Tibial artery (tissue), 4 donors: ENCODE data around the gene SYK.

ENCODE experiments used
- DNase-seq, 2 donors: peaks; one replicate each; pipeline ENCODE4 v3.0.0-alpha.2; 2019
- H3K27ac ChIP-seq, 2 donors: fragments of 200-600 bp; sonication (generic) in 1 of 2; 1 replicate in 1 of 2; 2 replicates in 1 of 2; pipeline ENCODE4 v1.5.1; 2018 to 2019; ENCODE audit warnings: mild to moderate bottlenecking in 1 of 2
- H3K27me3 ChIP-seq, 2 donors: fragments of 200-600 bp; sonication (generic) in 1 of 2; one replicate each; pipeline versions ENCODE4 v1.5.1 to v1.6.0; 2016 to 2019
- H3K36me3 ChIP-seq, 3 donors: fragments of 200-600 bp; sonication (generic) in 2 of 3; one replicate each; pipeline ENCODE4 v1.5.1; 2016 to 2019; ENCODE audit warnings: mild to moderate bottlenecking in 2 of 3
- H3K4me1 ChIP-seq, 4 donors: fragments of 200-600 bp; sonication (generic) in 2 of 4; 1 replicate in 3 of 4; 2 replicates in 1 of 4; pipeline ENCODE4 v1.5.1; 2016 to 2019
- H3K4me3 ChIP-seq, 2 donors: fragments of 200-600 bp; sonication (generic) in 1 of 2; 1 replicate in 1 of 2; 2 replicates in 1 of 2; pipeline ENCODE4 v1.5.1; 2018 to 2019; ENCODE audit warnings: mild to moderate bottlenecking in 2 of 2
- H3K9me3 ChIP-seq, 3 donors: fragments of 200-600 bp; sonication (generic) in 1 of 3; one replicate each; pipeline ENCODE4 v1.5.1; 2016 to 2019
- intact Hi-C: fragments of 100-400 bp; cut with DNase I; formaldehyde crosslinking; loops from one replicate; pipeline ENCODE4 v1.15.0; 2023; ENCODE audit warnings: low total_unique reads
- TF ChIP-seq, protein P1 (sequence below), 2 experiments: fragments of 200-600 bp in 1 of 2; fragments of 450-650 bp in 1 of 2; IDR thresholded peaks; one replicate each; pipeline ENCODE4 v1.5.1; 2017 to 2019; ENCODE audit warnings: antibody characterized with exemption in 2 of 2, mild to moderate bottlenecking in 1 of 2, moderate library complexity in 1 of 2

SYK gene

DNA sequence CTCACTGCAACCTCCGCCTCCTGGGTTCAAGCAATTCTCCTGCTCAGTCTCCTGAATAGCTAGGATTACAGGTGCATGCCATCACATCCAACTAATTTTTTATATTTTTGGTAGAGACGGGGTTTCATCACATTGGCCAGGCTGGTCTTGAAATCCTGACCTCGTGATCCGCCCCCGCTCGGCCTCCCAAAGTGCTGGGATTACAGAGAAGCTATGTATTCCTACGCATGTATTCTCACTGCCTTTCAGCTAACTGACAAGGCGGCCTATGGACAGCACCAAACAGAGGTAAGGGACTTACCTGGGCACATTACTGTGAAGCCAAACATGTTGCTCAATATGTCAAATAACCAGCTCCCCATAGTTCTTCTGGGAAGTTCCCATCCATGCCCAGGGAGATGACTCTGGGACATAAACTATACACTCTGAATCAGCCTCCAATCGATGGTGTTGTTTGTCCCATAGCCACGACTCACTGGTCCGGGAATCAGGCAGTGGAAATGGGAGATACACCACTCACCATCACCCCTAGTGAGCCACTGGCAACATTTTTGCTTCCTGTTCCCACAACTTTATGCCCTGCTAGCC lies 114.6 kb downstream of the SYK start:
- no peaks in the 10 kb centered on the region for H3K9me3 ChIP-seq
- H3K4me1 ChIP-seq = peaks cover 0 to 25% (median 23%) of the 10 kb centered on the region in 4 donors
- no peaks in the 10 kb centered on the region for H3K36me3 ChIP-seq
- H3K27ac ChIP-seq = no peak overlapping the region
- TF ChIP-seq, protein P1, sequence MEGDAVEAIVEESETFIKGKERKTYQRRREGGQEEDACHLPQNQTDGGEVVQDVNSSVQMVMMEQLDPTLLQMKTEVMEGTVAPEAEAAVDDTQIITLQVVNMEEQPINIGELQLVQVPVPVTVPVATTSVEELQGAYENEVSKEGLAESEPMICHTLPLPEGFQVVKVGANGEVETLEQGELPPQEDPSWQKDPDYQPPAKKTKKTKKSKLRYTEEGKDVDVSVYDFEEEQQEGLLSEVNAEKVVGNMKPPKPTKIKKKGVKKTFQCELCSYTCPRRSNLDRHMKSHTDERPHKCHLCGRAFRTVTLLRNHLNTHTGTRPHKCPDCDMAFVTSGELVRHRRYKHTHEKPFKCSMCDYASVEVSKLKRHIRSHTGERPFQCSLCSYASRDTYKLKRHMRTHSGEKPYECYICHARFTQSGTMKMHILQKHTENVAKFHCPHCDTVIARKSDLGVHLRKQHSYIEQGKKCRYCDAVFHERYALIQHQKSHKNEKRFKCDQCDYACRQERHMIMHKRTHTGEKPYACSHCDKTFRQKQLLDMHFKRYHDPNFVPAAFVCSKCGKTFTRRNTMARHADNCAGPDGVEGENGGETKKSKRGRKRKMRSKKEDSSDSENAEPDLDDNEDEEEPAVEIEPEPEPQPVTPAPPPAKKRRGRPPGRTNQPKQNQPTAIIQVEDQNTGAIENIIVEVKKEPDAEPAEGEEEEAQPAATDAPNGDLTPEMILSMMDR (IDR thresholded peaks at IDR 0.05) = no peak
- intact Hi-C loops = loop anchor here (5.0 to 10.0 kb wide), 2 partner anchors 769 to 816 kb away; no protein-coding TSS in a partner anchor
- no peak for DNase-seq
- H3K4me3 ChIP-seq = no peak overlapping the region
- peaks cover 0 to 14% of the 10 kb centered on the region in 2 donors for H3K27me3 ChIP-seq

DNA sequence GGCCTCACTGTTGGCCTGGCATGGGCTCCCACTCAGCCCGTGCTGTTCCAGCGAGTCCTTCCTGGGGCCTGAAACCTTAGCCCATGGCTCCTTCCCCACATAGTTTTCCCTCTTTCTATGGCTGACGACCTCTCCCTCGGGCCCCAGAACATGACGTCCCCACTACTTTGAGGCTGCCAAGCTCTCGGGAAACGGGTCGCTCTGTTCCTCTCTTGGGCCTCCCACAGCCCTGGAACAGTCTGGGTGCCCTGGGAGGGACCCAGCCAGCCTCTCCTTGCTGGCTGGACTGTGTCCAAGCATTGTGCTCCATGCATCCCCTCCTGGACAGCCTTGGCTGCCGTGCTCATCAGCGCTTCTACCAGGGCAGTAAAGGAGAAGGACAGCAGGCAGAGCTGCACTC lies 118.3 kb downstream of the SYK start:
- H3K27me3 ChIP-seq = no peaks in the 10 kb centered on the region
- intact Hi-C loops = loop anchor here (5.0 to 10.0 kb wide), 3 partner anchors 272 to 812 kb away; no protein-coding TSS in a partner anchor
- DNase-seq = peak; percentile 55 to 93
- TF ChIP-seq, protein P1 (IDR thresholded peaks at IDR 0.05) = no peak
- H3K4me3 ChIP-seq = no peak overlapping the region
- H3K27ac ChIP-seq = peak overlapping the region; percentile 69 to 83
- no peaks in the 10 kb centered on the region for H3K36me3 ChIP-seq
- H3K4me1 ChIP-seq = peaks cover 0 to 31% (median 27%) of the 10 kb centered on the region in 4 donors
- no peaks in the 10 kb centered on the region for H3K9me3 ChIP-seq

DNA sequence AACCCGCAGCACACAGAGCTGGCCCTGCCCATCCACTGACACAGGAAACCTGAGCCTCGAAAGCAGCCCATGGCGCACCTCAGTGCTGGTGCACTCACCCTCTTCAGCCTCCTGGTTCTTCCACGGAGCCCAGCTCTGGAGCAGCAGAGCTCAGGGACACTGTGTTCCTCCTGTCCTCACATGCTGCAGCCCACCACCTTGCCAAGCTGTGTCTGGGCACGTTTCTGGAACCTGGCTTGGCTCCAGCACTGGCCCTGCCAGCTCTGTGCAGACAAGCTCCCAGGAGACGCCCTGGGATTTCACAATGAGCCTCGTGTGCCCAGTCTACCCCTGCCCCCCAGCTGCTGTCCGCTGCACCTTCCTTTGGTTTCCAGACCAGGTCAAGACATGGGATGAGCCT lies 119.5 kb downstream of the SYK start:
- Histone ChIP-seq H3K4me3 (no peak overlapping the region), H3K27ac (peak overlapping the region; percentile 69 to 83), H3K4me1 (peaks cover 0 to 41% (median 30%) of the 10 kb centered on the region in 4 donors), H3K9me3 (no peaks in the 10 kb centered on the region), H3K36me3 (no peaks in the 10 kb centered on the region), H3K27me3 (no peaks in the 10 kb centered on the region)
- TF ChIP-seq, protein P1 (IDR thresholded peaks at IDR 0.05) = no peak
- peak; percentile 87 to 97 for DNase-seq
- intact Hi-C loops = loop anchor here (5.0 kb wide), 1 partner anchor 271 kb away; no protein-coding TSS in a partner anchor

DNA sequence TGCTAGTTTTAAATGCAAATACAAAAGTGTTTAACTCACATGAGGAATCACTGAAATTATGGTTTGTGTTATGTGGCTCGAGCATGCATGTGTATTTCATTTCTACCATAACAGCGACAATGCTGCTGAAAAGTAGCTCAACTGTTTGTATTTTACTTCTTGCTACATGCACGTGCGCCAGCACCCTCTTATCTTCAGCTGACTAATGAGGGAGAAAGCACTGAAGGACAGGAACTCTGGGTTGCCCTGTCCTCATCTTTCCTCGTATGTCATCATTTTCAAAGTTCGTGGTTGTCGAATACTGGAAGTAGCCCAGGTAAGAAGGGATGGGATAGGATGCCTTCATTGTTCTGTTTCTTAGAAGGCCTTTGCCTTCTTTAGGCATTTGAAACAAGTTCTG lies 120.3 kb downstream of the SYK start:
- peak overlapping the region in 1 of 2 donors; percentile 83 for H3K27ac ChIP-seq
- no peaks in the 10 kb centered on the region for H3K9me3 ChIP-seq
- H3K36me3 ChIP-seq = no peaks in the 10 kb centered on the region
- H3K4me3 ChIP-seq = no peak overlapping the region
- TF ChIP-seq, protein P1 (IDR thresholded peaks at IDR 0.05) = no peak
- intact Hi-C loops = loop anchor here (5.0 kb wide), 1 partner anchor 270 kb away; no protein-coding TSS in a partner anchor
- no peaks in the 10 kb centered on the region for H3K27me3 ChIP-seq
- DNase-seq = no peak
- peaks cover 0 to 42% (median 30%) of the 10 kb centered on the region in 4 donors for H3K4me1 ChIP-seq

DNA sequence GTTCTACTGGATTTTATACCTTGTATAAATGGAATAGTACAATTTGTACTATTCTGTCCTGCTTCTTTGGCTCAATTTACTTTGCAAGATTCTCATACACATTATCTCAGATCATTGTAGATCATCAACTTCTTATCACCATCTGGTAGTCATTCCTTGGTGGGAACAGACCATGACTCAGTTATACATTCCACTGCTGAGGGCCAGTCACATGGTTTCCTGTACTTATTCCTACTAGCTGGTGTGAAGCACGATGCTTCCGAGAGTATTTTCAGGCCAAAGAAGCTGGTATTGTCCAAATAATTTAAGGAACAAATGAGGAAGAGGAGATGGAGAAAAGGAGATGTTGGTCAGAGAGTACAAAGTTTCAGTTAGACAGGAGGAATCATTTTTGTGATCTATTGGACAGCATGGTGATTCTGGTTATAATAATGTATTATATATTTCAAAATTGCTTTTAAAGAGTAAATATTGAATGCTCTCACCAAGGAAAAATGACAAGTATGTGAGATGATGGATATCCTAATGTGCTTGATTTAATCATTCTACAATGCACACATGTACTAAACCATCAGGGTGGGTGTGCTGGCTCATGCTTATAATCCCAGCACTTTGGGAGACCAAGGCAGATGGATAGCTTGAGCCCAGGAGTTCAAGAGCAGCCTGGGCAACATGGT lies 124.1 kb downstream of the SYK start:
- DNase-seq = no peak
- Histone ChIP-seq H3K36me3 (no peaks in the 10 kb centered on the region), H3K4me1 (peaks cover 0 to 22% (median 11%) of the 10 kb centered on the region in 4 donors), H3K9me3 (no peaks in the 10 kb centered on the region), H3K27ac (peak overlapping the region in 1 of 2 donors; percentile 19), H3K27me3 (no peaks in the 10 kb centered on the region), H3K4me3 (no peak overlapping the region)
- TF ChIP-seq, protein P1 (IDR thresholded peaks at IDR 0.05) = no peak
- intact Hi-C loops = no loop called here
